ENCODE measurements around the gene TAS1R3.

The TAS1R3 gene

GRCh38 chr1:1331068-1331965 is at the start of gene TAS1R3:
TAS1R3 (plus strand) TSS chr1:1331280; CDS start chr1:1331346, 66 bp downstream.
- no peak for DNase-seq

- peak; percentile 46 for DNase-seq
These were observed 49.4 kb upstream of the TAS1R3 start for GRCh38 chr1:1281533-1282321.

GRCh38 chr1:1282998-1283397 is 48.1 kb upstream of the TAS1R3 start:
- peak; percentile 51 for DNase-seq

- DNase-seq, result no peak
These were observed 47.3 kb upstream of the TAS1R3 start for GRCh38 chr1:1283821-1284220.

- DNase-seq, result no peak
These were observed 46.6 kb upstream of the TAS1R3 start for GRCh38 chr1:1284221-1285101.

GRCh38 chr1:1285102-1285571 is 45.9 kb upstream of the TAS1R3 start:
- no peak for DNase-seq

- no peak for DNase-seq
These were observed 45.3 kb upstream of the TAS1R3 start for GRCh38 chr1:1285611-1286311.

GRCh38 chr1:1286313-1287261 is 44.5 kb upstream of the TAS1R3 start:
- no peak for DNase-seq

- no peak for DNase-seq
These were observed 43.6 kb upstream of the TAS1R3 start for GRCh38 chr1:1287288-1288110.

- DNase-seq, result peak; percentile 76
These were observed 40.8 kb upstream of the TAS1R3 start for GRCh38 chr1:1290238-1290731.

GRCh38 chr1:1291023-1291528 is 40.0 kb upstream of the TAS1R3 start:
- DNase-seq, result no peak

- peak; percentile 75 for DNase-seq
These were observed 39.3 kb upstream of the TAS1R3 start for GRCh38 chr1:1291548-1292441.

- DNase-seq, result no peak
These were observed 38.7 kb upstream of the TAS1R3 start for GRCh38 chr1:1292442-1292779.

GRCh38 chr1:1292851-1293250 is 38.2 kb upstream of the TAS1R3 start:
- DNase-seq, result no peak

- DNase-seq, result no peak
These were observed 37.5 kb upstream of the TAS1R3 start for GRCh38 chr1:1293263-1294249.

- DNase-seq, result no peak
These were observed 36.7 kb upstream of the TAS1R3 start for GRCh38 chr1:1294250-1294890.

Measured in stimulated activated CD4-positive, alpha-beta T cell treated with anti-CD3 and anti-CD28 coated beads, Interleukin-15, amount 100 ng/mL, for 24 hours (primary cell).